HepG2 (cell line): Measurements from ENCODE around the gene CORT. TPM values are rescaled to one million over a fixed set of nuclear protein-coding genes. Genes with fewer than 3 reads are reported as not detected.

Source experiments
- AKNA ChIP-seq: sonication (generic); formaldehyde crosslinking; IDR thresholded peaks from 2 replicates; pipeline ENCODE4 v1.4.0; 2020; ENCODE audit warnings: missing genetic modification reagents, borderline replicate concordance
- IRX3 ChIP-seq: sonication (generic); formaldehyde crosslinking; IDR thresholded peaks from 2 replicates; pipeline ENCODE4 v1.8.1; 2023; ENCODE audit warnings: mild to moderate bottlenecking, low read depth, missing genetic modification reagents, borderline replicate concordance
- PREB ChIP-seq: sonication (generic); formaldehyde crosslinking; IDR thresholded peaks from 2 replicates; pipeline ENCODE4 v1.4.0; 2020; ENCODE audit warnings: missing genetic modification reagents
- PRPF4 ChIP-seq: fragments of 200-400 bp; formaldehyde crosslinking; IDR thresholded peaks from 2 replicates; pipeline ENCODE4 v1.6.1; 2016; ENCODE audit warnings: low read length, low read depth; ENCODE audit not compliant: poor library complexity, severe bottlenecking
- SETDB1 ChIP-seq: sonication (generic); formaldehyde crosslinking; IDR thresholded peaks from 2 replicates; pipeline ENCODE4 v1.5.1; 2020; ENCODE audit warnings: missing genetic modification reagents, mild to moderate bottlenecking, borderline replicate concordance
- STAT5B ChIP-seq: sonication (generic); formaldehyde crosslinking; IDR thresholded peaks from 2 replicates; pipeline ENCODE4 v1.4.0; 2020; ENCODE audit warnings: missing genetic modification reagents
- TOE1 ChIP-seq: sonication (generic); formaldehyde crosslinking; IDR thresholded peaks from 2 replicates; pipeline ENCODE4 v1.4.0; 2020; ENCODE audit warnings: mild to moderate bottlenecking, missing genetic modification reagents
- ZMYM2 ChIP-seq: sonication (generic); formaldehyde crosslinking; IDR thresholded peaks from 2 replicates; pipeline ENCODE4 v1.8.0; 2022; ENCODE audit warnings: mild to moderate bottlenecking, missing genetic modification reagents
- ZNF101 ChIP-seq: sonication (generic); formaldehyde crosslinking; IDR thresholded peaks from 2 replicates; pipeline ENCODE4 v1.4.0; 2020; ENCODE audit warnings: mild to moderate bottlenecking, low read depth, missing genetic modification reagents, borderline replicate concordance
- ZNF121 ChIP-seq: sonication (generic); formaldehyde crosslinking; IDR thresholded peaks from 2 replicates; pipeline ENCODE4 v1.5.0; 2020; ENCODE audit warnings: mild to moderate bottlenecking, missing genetic modification reagents
- ZNF20 ChIP-seq: sonication (generic); formaldehyde crosslinking; IDR thresholded peaks from 2 replicates; pipeline ENCODE4 v1.4.0; 2020; ENCODE audit warnings: mild to moderate bottlenecking, moderate library complexity, missing genetic modification reagents
- ZNF317 ChIP-seq: sonication (generic); formaldehyde crosslinking; IDR thresholded peaks from 2 replicates; pipeline ENCODE4 v1.5.0; 2020; ENCODE audit warnings: mild to moderate bottlenecking, missing genetic modification reagents
- ZNF33B ChIP-seq: sonication (generic); formaldehyde crosslinking; IDR thresholded peaks from 2 replicates; pipeline ENCODE4 v1.5.1; 2020; ENCODE audit warnings: mild to moderate bottlenecking, missing genetic modification reagents
- ZSCAN5A ChIP-seq: sonication (generic); formaldehyde crosslinking; IDR thresholded peaks from 2 replicates; pipeline ENCODE4 v1.8.0; 2022; ENCODE audit warnings: mild to moderate bottlenecking, missing genetic modification reagents, borderline replicate concordance
- polyA plus RNA-seq, 8 experiments: library from polyadenylated mRNA; depleted of rRNA in 3 of 8; stranded (reverse) in 7 of 8; unstranded in 1 of 8; fragments of >200 nt; fragmentation: Illumina TruSeq in 4 of 8; extraction: Trizol in 4 of 8; gene quantifications; 2 replicates each; pipeline versions ENCODE4 v1.2.1 to v1.2.3, GENCODE V29; 2011 to 2016; ENCODE audit warnings: low read depth in 4 of 8, missing spikeins in 1 of 8, mixed read lengths in 1 of 8; ENCODE audit not compliant: insufficient read depth in 1 of 8
- total RNA-seq, 5 experiments: library from RNA; depleted of rRNA; stranded (reverse); fragments of >200 nt; fragmentation: Illumina TruSeq; extraction: Trizol; gene quantifications; 2 replicates each; pipeline ENCODE4 v1.2.3, GENCODE V29; 2016; ENCODE audit warnings: low read depth in 1 of 5
- TF ChIP-seq, protein P1 (sequence below): sonication (generic); formaldehyde crosslinking; IDR thresholded peaks from 2 replicates; pipeline ENCODE4 v1.5.0; 2020; ENCODE audit warnings: missing genetic modification reagents
- TF ChIP-seq, protein P2 (sequence below): sonication (generic); formaldehyde crosslinking; IDR thresholded peaks from 2 replicates; pipeline ENCODE4 v1.8.1; 2023; ENCODE audit warnings: mild to moderate bottlenecking, missing genetic modification reagents

Gene CORT
- total and polyA plus RNA-seq, 2 of the 13 experiments (the other 11 are each of a cell fraction or from before 2014, with no cell fraction given): 0.11 to 0.62 TPM

GRCh38 chr1:10472220-10473144, 22.7 kb downstream of the CORT start, which contains the start of gene DFFA (continued):
- no peak for TF ChIP-seq ZSCAN5A (CRISPR knock-in tag)
- TF ChIP-seq ZMYM2 (CRISPR knock-in tag): no peak
- peak; percentile 82; the same call in 1 of the 2 replicates for TF ChIP-seq TOE1 (CRISPR knock-in tag)
- TF ChIP-seq ZNF20 (CRISPR knock-in tag): no peak
- no peak for TF ChIP-seq SETDB1
- TF ChIP-seq, protein P1, sequence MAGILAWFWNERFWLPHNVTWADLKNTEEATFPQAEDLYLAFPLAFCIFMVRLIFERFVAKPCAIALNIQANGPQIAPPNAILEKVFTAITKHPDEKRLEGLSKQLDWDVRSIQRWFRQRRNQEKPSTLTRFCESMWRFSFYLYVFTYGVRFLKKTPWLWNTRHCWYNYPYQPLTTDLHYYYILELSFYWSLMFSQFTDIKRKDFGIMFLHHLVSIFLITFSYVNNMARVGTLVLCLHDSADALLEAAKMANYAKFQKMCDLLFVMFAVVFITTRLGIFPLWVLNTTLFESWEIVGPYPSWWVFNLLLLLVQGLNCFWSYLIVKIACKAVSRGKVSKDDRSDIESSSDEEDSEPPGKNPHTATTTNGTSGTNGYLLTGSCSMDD (CRISPR knock-in tag): no peak
- TF ChIP-seq ZNF33B (CRISPR knock-in tag): no peak
- TF ChIP-seq IRX3 (CRISPR knock-in tag): no peak
- TF ChIP-seq ZNF317 (CRISPR knock-in tag): peak; percentile 85
- TF ChIP-seq ZNF101: no peak
- no peak for TF ChIP-seq AKNA (CRISPR knock-in tag)
- no peak for TF ChIP-seq STAT5B (CRISPR knock-in tag)
- TF ChIP-seq PREB (CRISPR knock-in tag): no peak
- no peak for TF ChIP-seq ZNF121 (CRISPR knock-in tag)
- TF ChIP-seq PRPF4: no peak
- TF ChIP-seq, protein P2, sequence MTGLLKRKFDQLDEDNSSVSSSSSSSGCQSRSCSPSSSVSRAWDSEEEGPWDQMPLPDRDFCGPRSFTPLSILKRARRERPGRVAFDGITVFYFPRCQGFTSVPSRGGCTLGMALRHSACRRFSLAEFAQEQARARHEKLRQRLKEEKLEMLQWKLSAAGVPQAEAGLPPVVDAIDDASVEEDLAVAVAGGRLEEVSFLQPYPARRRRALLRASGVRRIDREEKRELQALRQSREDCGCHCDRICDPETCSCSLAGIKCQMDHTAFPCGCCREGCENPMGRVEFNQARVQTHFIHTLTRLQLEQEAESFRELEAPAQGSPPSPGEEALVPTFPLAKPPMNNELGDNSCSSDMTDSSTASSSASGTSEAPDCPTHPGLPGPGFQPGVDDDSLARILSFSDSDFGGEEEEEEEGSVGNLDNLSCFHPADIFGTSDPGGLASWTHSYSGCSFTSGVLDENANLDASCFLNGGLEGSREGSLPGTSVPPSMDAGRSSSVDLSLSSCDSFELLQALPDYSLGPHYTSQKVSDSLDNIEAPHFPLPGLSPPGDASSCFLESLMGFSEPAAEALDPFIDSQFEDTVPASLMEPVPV: no peak
